Keratinocyte (primary cell): ENCODE data around the gene SCAF8.

Experiments used
- EZH2 ChIP-seq: IDR thresholded peaks from one replicate; pipeline ENCODE4 v1.6.1; 2012; ENCODE audit warnings: inconsistent platforms, mild to moderate bottlenecking, low read length, moderate library complexity
- TF ChIP-seq, protein P1 (sequence below), 3 experiments: IDR thresholded peaks in 1 of 3; conservative IDR thresholded peaks in 1 of 3; optimal IDR thresholded peaks in 1 of 3; 2 replicates in 2 of 3; 3 replicates in 1 of 3; pipeline versions ENCODE3 to v1.5.1; 2011; ENCODE audit warnings: low read length in 3 of 3, mild to moderate bottlenecking in 3 of 3, moderate library complexity in 2 of 3, control low read depth in 1 of 3, inconsistent platforms in 1 of 3; ENCODE audit not compliant: insufficient read depth in 2 of 3; ENCODE audit errors: extremely low read depth in 1 of 3

DNA sequence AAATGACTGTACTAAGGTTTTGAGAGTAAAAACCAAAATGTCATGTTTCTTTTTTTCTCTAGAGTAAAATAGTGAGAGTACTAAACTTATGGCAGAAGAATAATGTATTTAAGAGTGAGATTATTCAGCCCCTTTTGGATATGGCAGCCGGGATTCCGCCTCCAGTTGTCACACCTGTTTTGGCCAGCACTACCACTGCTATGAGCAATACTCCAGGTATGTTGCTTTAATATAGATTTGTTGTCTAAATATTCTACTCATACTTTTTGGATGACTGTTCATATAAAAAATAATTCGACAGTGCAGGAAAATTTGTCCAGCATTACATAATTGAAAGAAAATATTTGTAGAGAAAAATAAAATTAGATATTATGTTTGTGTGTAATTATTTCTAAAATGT lies 59.5 kb downstream of the SCAF8 start:
- TF ChIP-seq, protein P1, sequence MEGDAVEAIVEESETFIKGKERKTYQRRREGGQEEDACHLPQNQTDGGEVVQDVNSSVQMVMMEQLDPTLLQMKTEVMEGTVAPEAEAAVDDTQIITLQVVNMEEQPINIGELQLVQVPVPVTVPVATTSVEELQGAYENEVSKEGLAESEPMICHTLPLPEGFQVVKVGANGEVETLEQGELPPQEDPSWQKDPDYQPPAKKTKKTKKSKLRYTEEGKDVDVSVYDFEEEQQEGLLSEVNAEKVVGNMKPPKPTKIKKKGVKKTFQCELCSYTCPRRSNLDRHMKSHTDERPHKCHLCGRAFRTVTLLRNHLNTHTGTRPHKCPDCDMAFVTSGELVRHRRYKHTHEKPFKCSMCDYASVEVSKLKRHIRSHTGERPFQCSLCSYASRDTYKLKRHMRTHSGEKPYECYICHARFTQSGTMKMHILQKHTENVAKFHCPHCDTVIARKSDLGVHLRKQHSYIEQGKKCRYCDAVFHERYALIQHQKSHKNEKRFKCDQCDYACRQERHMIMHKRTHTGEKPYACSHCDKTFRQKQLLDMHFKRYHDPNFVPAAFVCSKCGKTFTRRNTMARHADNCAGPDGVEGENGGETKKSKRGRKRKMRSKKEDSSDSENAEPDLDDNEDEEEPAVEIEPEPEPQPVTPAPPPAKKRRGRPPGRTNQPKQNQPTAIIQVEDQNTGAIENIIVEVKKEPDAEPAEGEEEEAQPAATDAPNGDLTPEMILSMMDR (optimal IDR thresholded peaks at IDR 0.05 in 1 of 3, IDR thresholded peaks at IDR 0.05 in 1 of 3, conservative IDR thresholded peaks at IDR 0.05 in 1 of 3; ENCODE audit: extremely low read depth in 1 of 3, insufficient read depth in 2 of 3, low read length in 3 of 3) = no peak
- no peak for TF ChIP-seq EZH2
